HG03097 (cell line): ENCODE data around the gene SEZ6L.

Experiments
- ATAC-seq: cut with Tn5 transposase; IDR thresholded peaks from one replicate; pipeline ENCODE4 v1.9.1; 2021; ENCODE audit not compliant: unreplicated experiment, low FRiP score

SEZ6L gene

GRCh38 chr22:26169315-26170111, at the start of gene SEZ6L:
SEZ6L (plus strand) TSS chr22:26169462; CDS start chr22:26169670, 208 bp downstream.
- no peak for ATAC-seq

- no peak for ATAC-seq
Measured at GRCh38 chr22:26122920-26123468, 46.3 kb upstream of the SEZ6L start.

GRCh38 chr22:26124991-26125725, 44.1 kb upstream of the SEZ6L start:
- ATAC-seq: no peak

- ATAC-seq: no peak
Measured at GRCh38 chr22:26127126-26127525, 42.1 kb upstream of the SEZ6L start.

GRCh38 chr22:26127556-26127955, 41.7 kb upstream of the SEZ6L start:
- no peak for ATAC-seq

- no peak for ATAC-seq
Measured at GRCh38 chr22:26131589-26132154, 37.6 kb upstream of the SEZ6L start.

- ATAC-seq: no peak
Measured at GRCh38 chr22:26134654-26135330, 34.5 kb upstream of the SEZ6L start.

GRCh38 chr22:26135806-26136205, 33.5 kb upstream of the SEZ6L start:
- ATAC-seq: no peak

- ATAC-seq: no peak
Measured at GRCh38 chr22:26139310-26139709, 30.0 kb upstream of the SEZ6L start.

- ATAC-seq: no peak
Measured at GRCh38 chr22:26141831-26142230, 27.4 kb upstream of the SEZ6L start.

- no peak for ATAC-seq
Measured at GRCh38 chr22:26143806-26144325, 25.4 kb upstream of the SEZ6L start.

- no peak for ATAC-seq
Measured at GRCh38 chr22:26159886-26160285, 9.4 kb upstream of the SEZ6L start.

- ATAC-seq: no peak
Measured at GRCh38 chr22:26161746-26162145, 7.5 kb upstream of the SEZ6L start.

GRCh38 chr22:26162926-26163325, 6.3 kb upstream of the SEZ6L start:
- no peak for ATAC-seq

- ATAC-seq: no peak
Measured at GRCh38 chr22:26164174-26164573, 5.1 kb upstream of the SEZ6L start.

GRCh38 chr22:26168330-26168851, 871 bp upstream of the SEZ6L start:
- no peak for ATAC-seq

GRCh38 chr22:26168939-26169314, 335 bp upstream of the SEZ6L start:
- ATAC-seq: no peak

- ATAC-seq: no peak
Measured at GRCh38 chr22:26170112-26170492, 840 bp downstream of the SEZ6L start.

GRCh38 chr22:26170795-26171580, 1.7 kb downstream of the SEZ6L start:
- no peak for ATAC-seq
